DND-41 (cell line): ENCODE results near the gene BARX1.

Source experiments
- ATAC-seq: fragments of 200-7000 bp; cut with Tn5 transposase; 3 replicates; pipeline ENCODE4 v1.9.1; 2021; ENCODE audit warnings: low read depth; ENCODE audit not compliant: insufficient read depth
- DNase-seq: peaks from one replicate; pipeline ENCODE4 v3.0.0-alpha.2; 2020
- H2AFZ ChIP-seq: 2 replicates; pipeline ENCODE4 v1.6.0; 2012; ENCODE audit warnings: low read depth, low read length
- H3K27ac ChIP-seq: 2 replicates; pipeline ENCODE4 v1.5.1; 2012; ENCODE audit warnings: low read length, inconsistent platforms
- H3K27me3 ChIP-seq: fragments of 200-600 bp; sonication (generic); 2 replicates; pipeline ENCODE4 v1.6.0; 2012; ENCODE audit warnings: low read length, mild to moderate bottlenecking, inconsistent platforms; ENCODE audit not compliant: insufficient read depth, poor library complexity
- H3K36me3 ChIP-seq: 2 replicates; pipeline ENCODE4 v1.5.1; 2012; ENCODE audit warnings: low read length, inconsistent platforms; ENCODE audit not compliant: insufficient read depth
- H3K4me1 ChIP-seq: 2 replicates; pipeline ENCODE4 v1.5.1; 2012; ENCODE audit warnings: mild to moderate bottlenecking, low read length; ENCODE audit not compliant: insufficient read depth
- H3K4me2 ChIP-seq: 2 replicates; pipeline ENCODE4 v1.6.0; 2012; ENCODE audit warnings: mild to moderate bottlenecking, moderate library complexity, low read length, inconsistent platforms; ENCODE audit not compliant: insufficient read depth
- H3K4me3 ChIP-seq, 2 experiments: fragments of 200-600 bp in 1 of 2; shearing (Covaris generic) in 1 of 2; 2 replicates each; pipeline ENCODE4 v1.5.1; 2012 to 2016; ENCODE audit warnings: inconsistent platforms in 2 of 2, low read length in 2 of 2, mild to moderate bottlenecking in 2 of 2, low read depth in 1 of 2, moderate library complexity in 1 of 2
- H3K79me2 ChIP-seq: 2 replicates; pipeline ENCODE4 v1.6.0; 2012; ENCODE audit warnings: low read length, inconsistent platforms; ENCODE audit not compliant: insufficient read depth
- H3K9ac ChIP-seq: 2 replicates; pipeline ENCODE4 v1.6.0; 2012; ENCODE audit warnings: low read depth, mild to moderate bottlenecking, inconsistent platforms, low read length, moderate library complexity
- H3K9me3 ChIP-seq: 2 replicates; pipeline ENCODE4 v1.5.1; 2012; ENCODE audit warnings: low read length, moderate library complexity, mild to moderate bottlenecking, inconsistent platforms; ENCODE audit not compliant: insufficient read depth, severe bottlenecking
- H4K20me1 ChIP-seq: 2 replicates; pipeline ENCODE4 v1.6.0; 2012; ENCODE audit warnings: low read length; ENCODE audit not compliant: insufficient read depth
- CTCF ChIP-seq: IDR thresholded peaks from 2 replicates; pipeline ENCODE4 v1.5.1; 2012; ENCODE audit warnings: borderline replicate concordance, low read length, moderate library complexity, mild to moderate bottlenecking; ENCODE audit not compliant: poor library complexity, severe bottlenecking; ENCODE audit errors: extremely low read depth
- EZH2 ChIP-seq: IDR thresholded peaks from 3 replicates; pipeline ENCODE4 v1.6.1; 2012; ENCODE audit warnings: borderline replicate concordance, low read depth, mild to moderate bottlenecking, moderate library complexity, low read length, inconsistent platforms; ENCODE audit not compliant: severe bottlenecking

Gene BARX1

GRCh38 chr9:93979721-93980120, 24.6 kb upstream of the BARX1 start:
- no peak overlapping the region for H2AFZ ChIP-seq
- TF ChIP-seq CTCF, result no peak
- TF ChIP-seq EZH2, result no peak
- H3K9ac ChIP-seq, result no peak overlapping the region
- H3K27ac ChIP-seq, result no peak overlapping the region
- H3K79me2 ChIP-seq, result no peaks in the 10 kb centered on the region
- H4K20me1 ChIP-seq, result no peaks in the 10 kb centered on the region
- no peak overlapping the region for H3K4me3 ChIP-seq
- no peaks in the 10 kb centered on the region for H3K36me3 ChIP-seq
- no peak for DNase-seq
- H3K27me3 ChIP-seq, result no peaks in the 10 kb centered on the region
- H3K9me3 ChIP-seq, result no peaks in the 10 kb centered on the region
- ATAC-seq, result no peak
- H3K4me2 ChIP-seq, result no peak overlapping the region
- H3K4me1 ChIP-seq, result no peaks in the 10 kb centered on the region

GRCh38 chr9:93978551-93978950, 23.4 kb upstream of the BARX1 start:
- Histone ChIP-seq H3K9me3 (no peaks in the 10 kb centered on the region), H3K4me3 (no peak overlapping the region), H3K27me3 (no peaks in the 10 kb centered on the region), H3K79me2 (no peaks in the 10 kb centered on the region), H3K27ac (no peak overlapping the region), H2AFZ (no peak overlapping the region), H3K9ac (no peak overlapping the region), H3K4me1 (no peaks in the 10 kb centered on the region), H3K36me3 (no peaks in the 10 kb centered on the region), H4K20me1 (no peaks in the 10 kb centered on the region), H3K4me2 (no peak overlapping the region)
- TF ChIP-seq CTCF (no peak), EZH2 (no peak)
- ATAC-seq (no peak), DNase-seq (no peak)

DNA sequence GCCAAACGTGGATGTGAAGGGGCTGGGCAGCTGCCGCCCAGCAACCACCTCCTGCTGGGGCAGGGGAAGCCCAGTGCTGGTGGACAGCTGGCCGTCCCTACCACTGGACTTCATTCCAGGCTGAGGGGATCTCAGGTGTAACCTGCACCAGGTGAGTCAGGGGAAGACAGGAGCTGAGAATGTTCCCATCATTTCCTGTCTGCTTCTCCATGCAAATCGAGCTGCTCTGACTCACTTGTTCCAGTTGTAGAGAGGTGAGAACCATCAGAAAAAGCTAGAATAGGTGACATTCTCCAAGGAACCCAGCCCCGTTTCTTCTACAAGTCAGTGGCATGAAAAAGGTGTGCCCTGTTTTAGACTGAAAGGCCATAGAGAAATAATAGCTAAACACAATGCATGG, 21.8 kb upstream of the BARX1 start:
- DNase-seq, result no peak
- no peak overlapping the region for H3K4me2 ChIP-seq
- no peak overlapping the region for H3K4me3 ChIP-seq
- no peaks in the 10 kb centered on the region for H3K36me3 ChIP-seq
- no peak overlapping the region for H2AFZ ChIP-seq
- no peaks in the 10 kb centered on the region for H3K27me3 ChIP-seq
- H3K9ac ChIP-seq, result no peak overlapping the region
- no peak overlapping the region for H3K27ac ChIP-seq
- H4K20me1 ChIP-seq, result no peaks in the 10 kb centered on the region
- H3K79me2 ChIP-seq, result no peaks in the 10 kb centered on the region
- no peak for ATAC-seq
- H3K4me1 ChIP-seq, result no peaks in the 10 kb centered on the region
- no peak for TF ChIP-seq EZH2
- no peak for TF ChIP-seq CTCF
- no peaks in the 10 kb centered on the region for H3K9me3 ChIP-seq

GRCh38 chr9:93976081-93976480, 20.9 kb upstream of the BARX1 start:
- Histone ChIP-seq H3K36me3 (no peaks in the 10 kb centered on the region), H2AFZ (no peak overlapping the region), H3K27ac (no peak overlapping the region), H3K4me1 (no peaks in the 10 kb centered on the region), H3K27me3 (no peaks in the 10 kb centered on the region), H3K4me2 (no peak overlapping the region), H3K79me2 (no peaks in the 10 kb centered on the region), H4K20me1 (no peaks in the 10 kb centered on the region), H3K9ac (no peak overlapping the region), H3K9me3 (no peaks in the 10 kb centered on the region), H3K4me3 (no peak overlapping the region)
- TF ChIP-seq EZH2 (no peak), CTCF (no peak)
- DNase-seq, result no peak
- ATAC-seq, result no peak
